NOMO-1 treated with dmso at 0.1 percent for 144 hours (cell line): ENCODE measurements around the gene IFT80.
A peak's percentile ranks its signal among the peaks of the same experiment; 100 is the strongest.
"Not testable (repeated sequence)": the region's sequence is repeated elsewhere in the genome, so short reads cannot be mapped to it uniquely, and the experiment has no call there.

ENCODE experiments used
- DNase-seq: peaks from one replicate; lab custom pipeline; 2025; ENCODE audit not compliant: unreplicated experiment; lab: John Stamatoyannopoulos, UW

IFT80 gene

GRCh38 chr3:160280836-160281235, 118.2 kb downstream of the IFT80 start:
- no peak for DNase-seq

GRCh38 chr3:160279657-160280056, 119.4 kb downstream of the IFT80 start:
- no peak for DNase-seq

GRCh38 chr3:160278210-160278609, 120.8 kb downstream of the IFT80 start:
- DNase-seq: no peak

- DNase-seq: no peak
These were observed 133.9 kb downstream of the IFT80 start for GRCh38 chr3:160265088-160265487.

- DNase-seq: no peak
These were observed 138.3 kb downstream of the IFT80 start for GRCh38 chr3:160260587-160261270.

GRCh38 chr3:160259589-160259988, 139.4 kb downstream of the IFT80 start:
- DNase-seq: no peak

- no peak for DNase-seq
These were observed 141.4 kb downstream of the IFT80 start for GRCh38 chr3:160257606-160258005.

- no peak for DNase-seq
These were observed 145.7 kb downstream of the IFT80 start for GRCh38 chr3:160253298-160253697.

- DNase-seq: no peak
These were observed 151.3 kb downstream of the IFT80 start for GRCh38 chr3:160247766-160248165.

- no peak for DNase-seq
These were observed 153.7 kb downstream of the IFT80 start for GRCh38 chr3:160245261-160245800.

- DNase-seq: not testable (repeated sequence)
These were observed 158.3 kb downstream of the IFT80 start for GRCh38 chr3:160240719-160241118.

GRCh38 chr3:160232014-160232413, 167.0 kb downstream of the IFT80 start:
- no peak for DNase-seq

- no peak for DNase-seq
These were observed 171.6 kb downstream of the IFT80 start for GRCh38 chr3:160227419-160227818.

GRCh38 chr3:160226026-160226907, 172.8 kb downstream of the IFT80 start:
- DNase-seq: peak; percentile 47

GRCh38 chr3:160225176-160226025, 173.6 kb downstream of the IFT80 start, which contains the start of gene C3orf80:
Gene C3orf80, plus strand, starts transcription at chr3:160225422. Its CDS starts 214 bp downstream, at chr3:160225636.
- DNase-seq: peak; percentile 82

- no peak for DNase-seq
These were observed 174.2 kb downstream of the IFT80 start for GRCh38 chr3:160224811-160225175.

- no peak for DNase-seq
These were observed 174.8 kb downstream of the IFT80 start for GRCh38 chr3:160224256-160224655.

- no peak for DNase-seq
These were observed 178.0 kb downstream of the IFT80 start for GRCh38 chr3:160221019-160221418.

- no peak for DNase-seq
These were observed 179.0 kb downstream of the IFT80 start for GRCh38 chr3:160220038-160220437.

GRCh38 chr3:160218136-160218535, 180.9 kb downstream of the IFT80 start:
- DNase-seq: no peak

GRCh38 chr3:160217675-160218074, 181.3 kb downstream of the IFT80 start:
- DNase-seq: no peak
